Heart left ventricle (tissue), 16 donors: Measurements from ENCODE around the gene MAGI1. TPM values are rescaled to one million over a fixed set of nuclear protein-coding genes. Genes with fewer than 3 reads are reported as not detected.

ENCODE experiments used
- ATAC-seq, 4 donors: fragments of 200-7000 bp; cut with Tn5 transposase; one replicate each; pipeline ENCODE4 v1.9.1; 2020 to 2022; ENCODE audit warnings: moderate library complexity in 4 of 4, mild to moderate bottlenecking in 3 of 4, moderate number of reproducible peaks in 1 of 4
- DNase-seq, 5 donors: peaks; one replicate each; pipeline ENCODE4 v3.0.0-alpha.2; 2020
- H3K27ac ChIP-seq, 12 donors: fragments of 200-600 bp; sonication (generic) in 4 of 12; one replicate each; pipeline versions ENCODE4 v1.5.0 to v1.8.0; 2016 to 2022; ENCODE audit warnings: mild to moderate bottlenecking in 2 of 12
- H3K27me3 ChIP-seq, 9 donors: fragments of 200-600 bp; sonication (generic) in 2 of 9; one replicate each; pipeline versions ENCODE4 v1.5.1 to v1.8.0; 2016 to 2022; ENCODE audit warnings: mild to moderate bottlenecking in 3 of 9
- H3K36me3 ChIP-seq, 9 donors: fragments of 200-600 bp; sonication (generic) in 2 of 9; one replicate each; pipeline versions ENCODE4 v1.5.0 to v1.8.0; 2018 to 2022; ENCODE audit warnings: mild to moderate bottlenecking in 2 of 9
- H3K4me1 ChIP-seq, 12 donors: fragments of 200-600 bp; sonication (generic) in 4 of 12; one replicate each; pipeline versions ENCODE4 v1.5.0 to v1.8.0; 2016 to 2022; ENCODE audit warnings: mild to moderate bottlenecking in 3 of 12
- H3K4me3 ChIP-seq, 12 donors: fragments of 200-600 bp; sonication (generic) in 4 of 12; one replicate each; pipeline versions ENCODE4 v1.5.0 to v1.8.0; 2017 to 2022; ENCODE audit warnings: mild to moderate bottlenecking in 9 of 12, moderate library complexity in 4 of 12
- H3K9me3 ChIP-seq, 12 donors: fragments of 200-600 bp; sonication (generic) in 4 of 12; one replicate each; pipeline versions ENCODE4 v1.5.0 to v1.8.0; 2016 to 2022; ENCODE audit warnings: mild to moderate bottlenecking in 1 of 12
- POLR2A ChIP-seq, 2 donors: fragments of 450-650 bp; IDR thresholded peaks; one replicate each; pipeline ENCODE4 v1.6.1; 2017; ENCODE audit warnings: antibody characterized with exemption in 2 of 2, mild to moderate bottlenecking in 2 of 2, moderate library complexity in 2 of 2
- WGBS, 4 donors: extraction: QIAGEN DNeasy Blood & Tissue Kit in 2 of 4; methylation state at CpG; one replicate each; pipeline versions ENCODE4 v1.1.5 to v1.1.7; 2013 to 2018; 5-methylcytosine and 5-hydroxymethylcytosine counted together
- intact Hi-C, 10 donors: fragments of 100-400 bp; cut with DNase I; formaldehyde crosslinking; loops; one replicate each; pipeline versions ENCODE4 v1.11.1 to v1.14.2; 2022
- polyA plus RNA-seq, 2 donors: library from polyadenylated mRNA; stranded (reverse); fragments of 200-250 nt; gene quantifications; one replicate each; pipeline ENCODE4 v1.2.3, GENCODE V29; 2013
- total RNA-seq, 9 donors: library from RNA; depleted of rRNA in 2 of 9; stranded (reverse); fragments of >200 nt in 2 of 9; fragmentation: NEBNext Ultra II Directional in 3 of 9; extraction: Animal tissue kit (Norgen Biotek cat#: 25700) in 3 of 9; gene quantifications; one replicate each; pipeline versions ENCODE4 v1.1.0 to v1.2.4, GENCODE V29; 2016 to 2023
- TF ChIP-seq, protein P1 (sequence below), 12 donors: fragments of 200-600 bp; sonication (generic) in 4 of 12; IDR thresholded peaks; one replicate each; pipeline versions ENCODE4 v1.5.0 to v1.8.0; 2018 to 2022; ENCODE audit warnings: antibody characterized with exemption in 12 of 12, mild to moderate bottlenecking in 5 of 12
- donor health status: ischemic (EF 13 %, LVEDD 7.1; RV severe dilation, severe dysfunction).
- donor health status: healthy with polysubstance abuse.
- donor health status: DM: no; HTN: yes; CAD: no.
- donor health status: DM: no; HTN: no; CAD: no.
- donor health status: ischemic (EF 25% LVEDD 6.9; RV normal size, moderate dysfunction).
- donor health status: ischemic (EF 25% LVEDD 5.7; RV mildly dilated, moderate dysfunction).
- donor health status: healthy.
- donor health status: DM: yes; HTN: yes; CAD: no.
- donor health status: ischemic (EF 35%, LVEDD 5.7; RV mildly dilated, moderate dysfunction).
- donor health status: nonischemic (EF 11% LVEDD 7.7; RV severe dilation, severe dysfunction).
- donor health status: DM: yes; HTN: yes; CAD: no.
- donor health status: PGD.
- donor health status: ischemic (EF 29% LVEDD 5.4; RV normal size, mild dysfunction).
- donor health status: nonischemic (EF 23%, LVEDD 6.1; RV moderate dilation, normal function).

MAGI1 gene
- total and polyA plus RNA-seq, 11 donors, result 18.5 to 52.1 (median 31.4) TPM

DNA sequence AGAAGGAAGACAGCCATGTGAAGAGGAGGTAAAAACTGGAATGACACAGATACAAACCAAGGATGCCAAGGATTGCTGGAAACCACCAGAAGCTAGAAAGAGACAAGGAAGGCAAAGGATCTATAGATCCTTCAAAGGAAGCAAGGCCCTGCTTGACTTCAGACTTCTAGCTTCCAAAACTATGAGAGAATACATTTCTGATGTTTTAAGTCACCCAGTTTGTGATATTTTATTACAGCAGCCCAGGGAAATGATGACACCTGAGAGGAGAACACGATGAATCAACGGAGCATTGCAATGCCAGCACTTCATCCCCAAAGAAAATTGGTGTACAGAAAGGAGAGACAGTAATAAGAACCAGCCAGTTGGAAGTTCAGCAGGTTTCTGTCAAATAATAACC lies 116.3 kb downstream of the MAGI1 start:
- WGBS, 4 donors, result 75 to 88% (median 84%) methylated on average over 2 of the region's 2 CpGs
- Histone ChIP-seq H3K27ac (no peak overlapping the region), H3K27me3 (no peaks in the 10 kb centered on the region), H3K4me3 (no peak overlapping the region), H3K36me3 (no peaks in the 10 kb centered on the region), H3K4me1 (peaks cover 0 to 38% (median 13%) of the 10 kb centered on the region in 12 donors), H3K9me3 (peaks cover 0 to 6% (median under 1%) of the 10 kb centered on the region in 12 donors)
- ATAC-seq, result no peak
- DNase-seq, result no peak
- intact Hi-C loops, result no loop called here
- TF ChIP-seq POLR2A (IDR thresholded peaks at IDR 0.05), result no peak
- TF ChIP-seq, protein P1, sequence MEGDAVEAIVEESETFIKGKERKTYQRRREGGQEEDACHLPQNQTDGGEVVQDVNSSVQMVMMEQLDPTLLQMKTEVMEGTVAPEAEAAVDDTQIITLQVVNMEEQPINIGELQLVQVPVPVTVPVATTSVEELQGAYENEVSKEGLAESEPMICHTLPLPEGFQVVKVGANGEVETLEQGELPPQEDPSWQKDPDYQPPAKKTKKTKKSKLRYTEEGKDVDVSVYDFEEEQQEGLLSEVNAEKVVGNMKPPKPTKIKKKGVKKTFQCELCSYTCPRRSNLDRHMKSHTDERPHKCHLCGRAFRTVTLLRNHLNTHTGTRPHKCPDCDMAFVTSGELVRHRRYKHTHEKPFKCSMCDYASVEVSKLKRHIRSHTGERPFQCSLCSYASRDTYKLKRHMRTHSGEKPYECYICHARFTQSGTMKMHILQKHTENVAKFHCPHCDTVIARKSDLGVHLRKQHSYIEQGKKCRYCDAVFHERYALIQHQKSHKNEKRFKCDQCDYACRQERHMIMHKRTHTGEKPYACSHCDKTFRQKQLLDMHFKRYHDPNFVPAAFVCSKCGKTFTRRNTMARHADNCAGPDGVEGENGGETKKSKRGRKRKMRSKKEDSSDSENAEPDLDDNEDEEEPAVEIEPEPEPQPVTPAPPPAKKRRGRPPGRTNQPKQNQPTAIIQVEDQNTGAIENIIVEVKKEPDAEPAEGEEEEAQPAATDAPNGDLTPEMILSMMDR (IDR thresholded peaks at IDR 0.05), result no peak

DNA sequence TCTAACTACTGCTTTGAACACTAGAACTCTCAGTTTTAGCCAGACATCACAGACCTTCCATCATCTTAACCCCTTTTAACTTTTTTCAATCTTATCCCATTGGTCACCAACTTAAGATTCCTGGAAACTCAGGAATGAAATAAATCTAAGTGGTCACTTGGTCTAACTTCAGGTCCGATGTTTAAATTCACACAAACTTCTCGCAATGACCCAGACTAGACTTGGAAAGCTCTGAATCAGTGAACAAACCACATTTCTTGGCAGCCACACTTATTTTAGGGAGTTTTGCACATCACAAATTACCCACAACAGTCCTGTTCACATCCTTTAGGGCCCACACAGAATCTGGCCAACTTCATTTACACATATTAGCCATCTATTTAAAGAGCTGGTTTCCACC lies 118.9 kb downstream of the MAGI1 start:
- intact Hi-C loops, result loop anchor here in 5 of 10 donors (5.0 to 10.0 kb wide), 3 partner anchors 135 to 217 kb away; no protein-coding TSS in a partner anchor
- Histone ChIP-seq H3K27me3 (no peaks in the 10 kb centered on the region), H3K27ac (no peak overlapping the region), H3K36me3 (no peaks in the 10 kb centered on the region), H3K4me3 (no peak overlapping the region), H3K9me3 (peaks cover 0 to 12% (median 4%) of the 10 kb centered on the region in 12 donors), H3K4me1 (peaks cover 0 to 33% (median 14%) of the 10 kb centered on the region in 12 donors)
- DNase-seq, result no peak
- 60 to 78% (median 69%) methylated on average over 2 of the region's 2 CpGs for whole genome bisulfite sequencing, 4 donors
- ATAC-seq, result no peak
- TF ChIP-seq POLR2A (IDR thresholded peaks at IDR 0.05), result no peak
- TF ChIP-seq, protein P1 (IDR thresholded peaks at IDR 0.05), result no peak

DNA sequence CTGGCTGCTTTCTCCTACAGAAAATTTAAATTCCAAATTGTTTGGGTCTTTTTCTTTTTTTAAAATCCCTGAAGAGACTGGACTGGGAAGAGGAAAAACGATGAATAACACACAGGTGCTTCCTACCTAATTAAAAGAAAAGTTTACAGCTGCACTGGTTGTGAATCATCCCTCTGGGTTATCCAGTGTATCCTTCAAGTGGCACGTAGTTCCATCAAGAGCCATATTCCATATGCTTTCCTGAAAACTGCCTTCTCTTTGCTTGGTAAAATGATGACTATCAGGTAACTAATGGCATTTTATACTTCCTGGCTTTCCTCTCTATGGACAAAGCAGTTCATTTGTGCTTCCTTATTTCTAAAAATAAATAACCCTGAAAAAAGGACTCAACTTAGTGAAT lies 123.2 kb downstream of the MAGI1 start:
- TF ChIP-seq, protein P1 (IDR thresholded peaks at IDR 0.05), result no peak
- TF ChIP-seq POLR2A (IDR thresholded peaks at IDR 0.05), result no peak
- intact Hi-C loops, result loop anchor here in 5 of 10 donors (5.0 to 10.0 kb wide), 3 partner anchors 131 to 222 kb away; no protein-coding TSS in a partner anchor
- DNase-seq (no peak), ATAC-seq (no peak)
- H3K36me3 ChIP-seq, result no peaks in the 10 kb centered on the region
- H3K27ac ChIP-seq, result no peak overlapping the region
- H3K27me3 ChIP-seq, result no peaks in the 10 kb centered on the region
- peaks cover 0 to 52% (median 23%) of the 10 kb centered on the region in 12 donors for H3K4me1 ChIP-seq
- peaks cover 0 to 12% (median 4%) of the 10 kb centered on the region in 12 donors for H3K9me3 ChIP-seq
- 44 to 63% (median 48%) methylated on average over 2 of the region's 2 CpGs for WGBS, 4 donors
- no peak overlapping the region for H3K4me3 ChIP-seq

DNA sequence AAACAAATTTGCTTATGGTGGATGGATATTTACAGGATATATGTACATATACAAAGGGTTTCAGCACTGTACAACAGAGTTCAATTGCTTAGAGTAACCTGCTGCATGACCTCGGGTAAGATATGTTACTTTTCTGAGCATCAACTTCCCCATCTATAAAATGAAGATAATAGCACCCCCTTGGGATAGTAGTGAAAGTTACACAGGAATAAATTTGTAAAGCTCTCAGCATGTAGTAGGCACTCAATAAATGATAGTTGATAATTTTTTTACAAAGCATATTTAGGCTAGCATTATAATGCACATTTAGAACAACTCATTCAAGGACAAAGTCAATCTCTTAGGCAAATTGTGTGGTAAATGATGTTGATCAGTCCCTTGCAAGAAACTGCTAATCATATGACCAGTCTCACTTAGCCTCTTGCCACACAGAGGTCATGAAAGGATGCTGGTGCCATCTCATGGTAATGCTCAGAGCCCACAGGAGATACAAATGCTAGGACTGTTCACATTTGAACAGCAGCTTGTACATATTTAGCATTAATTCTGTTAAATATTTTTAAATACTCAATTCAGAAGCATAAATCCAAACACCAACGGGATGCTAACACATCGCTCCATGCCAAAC lies 123.9 kb downstream of the MAGI1 start:
- Histone ChIP-seq H3K9me3 (peaks cover 0 to 12% (median 4%) of the 10 kb centered on the region in 12 donors), H3K36me3 (no peaks in the 10 kb centered on the region), H3K27me3 (no peaks in the 10 kb centered on the region), H3K4me1 (peaks cover 0 to 53% (median 22%) of the 10 kb centered on the region in 12 donors), H3K4me3 (no peak overlapping the region), H3K27ac (no peak overlapping the region)
- TF ChIP-seq, protein P1 (IDR thresholded peaks at IDR 0.05), result peak in 1 of 12 donors; percentile 16
- TF ChIP-seq POLR2A (IDR thresholded peaks at IDR 0.05), result no peak
- 76 to 88% (median 84%) methylated on average over 3 of the region's 3 CpGs for WGBS, 4 donors
- intact Hi-C loops, result loop anchor here in 6 of 10 donors (5.0 to 10.0 kb wide), 3 partner anchors 130 to 222 kb away; no protein-coding TSS in a partner anchor
- ATAC-seq (peak in 1 of 4 donors; percentile 53), DNase-seq (no peak)
